HCT116 (cell line): ENCODE results near the gene PLXDC1. TPM values are rescaled to one million over a fixed set of nuclear protein-coding genes. Genes with fewer than 3 reads are reported as not detected.

Experiments used
- ATAC-seq: fragments of 200-7000 bp; cut with Tn5 transposase; 2 replicates; pipeline ENCODE4 v1.9.1; 2020; ENCODE audit warnings: mild to moderate bottlenecking, moderate library complexity
- BruUV-seq: library from RNA; stranded (reverse); fragments of 400-500 nt; replicated peaks from 2 replicates; lab custom pipeline; 2021; lab: Mats Ljungman, UMichigan
- CTCF ChIA-PET: fragments of 300-600 bp; sonication (Branson Sonifier 250); formaldehyde crosslinking; loops from one replicate; lab custom pipeline; 2021; ENCODE audit warnings: antibody characterized with exemption; lab: Charles Lee
- POLR2A ChIA-PET: fragments of 300-600, 350-600 bp; sonication (Branson Sonifier 250); formaldehyde crosslinking; loops from one replicate; lab custom pipeline; 2021; ENCODE audit warnings: antibody characterized with exemption; lab: Charles Lee
- RAD21 ChIA-PET, 2 experiments: fragments of 300-600 bp; sonication (Branson Sonifier 250); formaldehyde crosslinking; loops; one replicate each; lab custom pipeline; 2023; ENCODE audit warnings: low total read pairs in 2 of 2; ENCODE audit not compliant: uncharacterized antibody in 2 of 2, unreplicated experiment in 2 of 2, low non-redundant PET in 1 of 2; lab: Charles Lee
- DNase-seq: peaks from one replicate; pipeline ENCODE4 v3.0.0-alpha.2; 2010; ENCODE audit warnings: low read depth, low spot score
- H2AFZ ChIP-seq: fragments of 200-600 bp; shearing (Covaris generic), sonication (generic); 2 replicates; pipeline ENCODE4 v1.6.1; 2017; ENCODE audit warnings: low read depth, mixed run types, mixed read lengths, antibody characterized with exemption, low read length; ENCODE audit not compliant: poor library complexity, severe bottlenecking
- H3K27ac ChIP-seq: 2 replicates; pipeline ENCODE4 v1.5.1; 2012; ENCODE audit warnings: low read depth, low read length
- H3K27me3 ChIP-seq: fragments of 200-600 bp; sonication (generic); 2 replicates; pipeline ENCODE4 v1.6.1; 2016; ENCODE audit warnings: mixed run types, low read length, mixed read lengths; ENCODE audit not compliant: insufficient read depth
- H3K36me3 ChIP-seq, 2 experiments: fragments of 200-500 bp in 1 of 2; fragments of 200-600 bp in 1 of 2; sonication (Bioruptor generic) in 1 of 2; sonication (generic) in 1 of 2; 2 replicates each; pipeline versions ENCODE4 v1.5.1 to v1.6.1; 2014 to 2016; ENCODE audit warnings: low read length in 2 of 2, inconsistent platforms in 1 of 2, mixed read lengths in 1 of 2, mixed run types in 1 of 2; ENCODE audit not compliant: insufficient read depth in 2 of 2, control insufficient read depth in 1 of 2
- H3K4me1 ChIP-seq, 2 experiments: fragments of 200-600 bp in 1 of 2; sonication (generic) in 1 of 2; 2 replicates each; pipeline versions ENCODE4 v1.5.1 to v1.6.1; 2012 to 2017; ENCODE audit warnings: low read length in 2 of 2, inconsistent platforms in 1 of 2, mild to moderate bottlenecking in 1 of 2, mixed read lengths in 1 of 2, mixed run types in 1 of 2, moderate library complexity in 1 of 2; ENCODE audit not compliant: insufficient read depth in 2 of 2, control insufficient read depth in 1 of 2
- H3K4me2 ChIP-seq: fragments of 200-600 bp; sonication (generic); 2 replicates; pipeline ENCODE4 v1.6.1; 2017; ENCODE audit warnings: mixed run types, low read length, mixed read lengths
- H3K4me3 ChIP-seq, 2 experiments: fragments of 200-600 bp in 1 of 2; sonication (generic) in 1 of 2; replicated peaks in 1 of 2; 2 replicates each; pipeline ENCODE4 v1.5.1; 2011 to 2016; ENCODE audit warnings: low read length in 2 of 2, control low read depth in 1 of 2, low read depth in 1 of 2, mild to moderate bottlenecking in 1 of 2, mixed read lengths in 1 of 2, mixed run types in 1 of 2
- H3K79me2 ChIP-seq: fragments of 200-600 bp; sonication (generic); 2 replicates; pipeline ENCODE4 v1.6.1; 2017; ENCODE audit warnings: mild to moderate bottlenecking, mixed run types, low read length, moderate library complexity, mixed read lengths; ENCODE audit not compliant: insufficient read depth
- H3K9ac ChIP-seq: fragments of 200-600 bp; sonication (generic); 2 replicates; pipeline ENCODE4 v1.6.1; 2016; ENCODE audit warnings: low read length, mixed read lengths
- H3K9me2 ChIP-seq: fragments of 200-600 bp; sonication (generic), shearing (Covaris generic); 2 replicates; pipeline ENCODE4 v1.6.1; 2017; ENCODE audit warnings: mixed run types, mild to moderate bottlenecking, moderate library complexity; ENCODE audit not compliant: insufficient read depth
- H3K9me3 ChIP-seq, 2 experiments: fragments of 200-500 bp in 1 of 2; fragments of 200-600 bp in 1 of 2; sonication (Bioruptor generic) in 1 of 2; sonication (generic) in 1 of 2; 2 replicates each; pipeline ENCODE4 v1.6.1; 2014 to 2017; ENCODE audit warnings: low read length in 2 of 2, mixed read lengths in 2 of 2, inconsistent platforms in 1 of 2, low read depth in 1 of 2, mild to moderate bottlenecking in 1 of 2, mixed run types in 1 of 2, moderate library complexity in 1 of 2; ENCODE audit not compliant: control insufficient read depth in 1 of 2, insufficient read depth in 1 of 2
- H4K20me1 ChIP-seq: fragments of 200-600 bp; sonication (generic), shearing (Covaris generic); 2 replicates; pipeline ENCODE4 v1.6.1; 2017; ENCODE audit warnings: mixed run types, mild to moderate bottlenecking, moderate library complexity; ENCODE audit not compliant: insufficient read depth
- CEBPB ChIP-seq: IDR thresholded peaks from 2 replicates; pipeline ENCODE4 v1.6.1; 2012; ENCODE audit warnings: low read depth
- ZFX ChIP-seq: fragments of 450-650 bp; IDR thresholded peaks from 2 replicates; pipeline ENCODE4 v1.6.1; 2017
- intact Hi-C: fragments of 100-400 bp; cut with micrococcal nuclease; formaldehyde crosslinking; loops from 2 replicates; pipeline ENCODE4 v1.10.0; 2022
- total RNA-seq: library from RNA; stranded (reverse); gene quantifications from one replicate; pipeline ENCODE4 v1.2.1, GENCODE V29; 2021; ENCODE audit not compliant: unreplicated experiment
- TF ChIP-seq, protein P1 (sequence below), 3 experiments: fragments of 200-600 bp in 1 of 3; sonication (generic) in 1 of 3; IDR thresholded peaks in 2 of 3; conservative IDR thresholded peaks in 1 of 3; 2 replicates each; pipeline ENCODE4 v1.5.1; 2012 to 2017; ENCODE audit warnings: low read depth in 2 of 3, low read length in 2 of 3, antibody characterized with exemption in 1 of 3, borderline replicate concordance in 1 of 3, control low read depth in 1 of 3, mild to moderate bottlenecking in 1 of 3, mixed read lengths in 1 of 3, mixed run types in 1 of 3, moderate library complexity in 1 of 3; ENCODE audit not compliant: insufficient read depth in 1 of 3
- TF ChIP-seq, protein P2 (sequence below): IDR thresholded peaks from 2 replicates; pipeline ENCODE4 v1.6.1; 2011; ENCODE audit warnings: mild to moderate bottlenecking, low read length, moderate library complexity; ENCODE audit not compliant: insufficient replicate concordance; ENCODE audit errors: extremely low read depth

Gene PLXDC1
- total RNA-seq, 1 experiment from 2014 or later = 1.8 TPM

DNA sequence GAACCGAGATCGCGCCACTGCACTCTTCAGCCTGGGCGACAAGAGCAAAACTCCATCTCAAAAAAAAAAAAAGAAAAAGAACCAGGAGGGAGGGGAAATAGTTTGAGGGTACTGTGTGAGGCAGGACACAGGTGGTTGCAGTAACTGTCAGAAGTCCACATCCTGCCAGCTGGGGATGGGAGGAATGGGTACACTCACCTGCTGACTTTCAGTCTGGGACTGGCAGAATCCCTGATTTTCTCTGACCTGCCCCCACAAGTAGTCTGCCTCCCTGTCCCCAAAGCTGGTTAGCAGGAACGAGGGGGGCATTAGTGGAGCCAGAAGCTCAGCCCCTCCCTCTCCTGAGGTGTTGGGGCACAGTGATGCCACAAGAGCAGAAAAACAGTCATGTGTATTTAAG, 21.6 kb upstream of the PLXDC1 start (continued):
- TF ChIP-seq, protein P1, sequence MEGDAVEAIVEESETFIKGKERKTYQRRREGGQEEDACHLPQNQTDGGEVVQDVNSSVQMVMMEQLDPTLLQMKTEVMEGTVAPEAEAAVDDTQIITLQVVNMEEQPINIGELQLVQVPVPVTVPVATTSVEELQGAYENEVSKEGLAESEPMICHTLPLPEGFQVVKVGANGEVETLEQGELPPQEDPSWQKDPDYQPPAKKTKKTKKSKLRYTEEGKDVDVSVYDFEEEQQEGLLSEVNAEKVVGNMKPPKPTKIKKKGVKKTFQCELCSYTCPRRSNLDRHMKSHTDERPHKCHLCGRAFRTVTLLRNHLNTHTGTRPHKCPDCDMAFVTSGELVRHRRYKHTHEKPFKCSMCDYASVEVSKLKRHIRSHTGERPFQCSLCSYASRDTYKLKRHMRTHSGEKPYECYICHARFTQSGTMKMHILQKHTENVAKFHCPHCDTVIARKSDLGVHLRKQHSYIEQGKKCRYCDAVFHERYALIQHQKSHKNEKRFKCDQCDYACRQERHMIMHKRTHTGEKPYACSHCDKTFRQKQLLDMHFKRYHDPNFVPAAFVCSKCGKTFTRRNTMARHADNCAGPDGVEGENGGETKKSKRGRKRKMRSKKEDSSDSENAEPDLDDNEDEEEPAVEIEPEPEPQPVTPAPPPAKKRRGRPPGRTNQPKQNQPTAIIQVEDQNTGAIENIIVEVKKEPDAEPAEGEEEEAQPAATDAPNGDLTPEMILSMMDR (IDR thresholded peaks at IDR 0.05 in 2 of 3, conservative IDR thresholded peaks at IDR 0.05 in 1 of 3; ENCODE audit: borderline replicate concordance in 1 of 3, insufficient read depth in 1 of 3, low read depth in 2 of 3, low read length in 2 of 3) = no peak
- TF ChIP-seq CEBPB = no peak
- TF ChIP-seq, protein P2, sequence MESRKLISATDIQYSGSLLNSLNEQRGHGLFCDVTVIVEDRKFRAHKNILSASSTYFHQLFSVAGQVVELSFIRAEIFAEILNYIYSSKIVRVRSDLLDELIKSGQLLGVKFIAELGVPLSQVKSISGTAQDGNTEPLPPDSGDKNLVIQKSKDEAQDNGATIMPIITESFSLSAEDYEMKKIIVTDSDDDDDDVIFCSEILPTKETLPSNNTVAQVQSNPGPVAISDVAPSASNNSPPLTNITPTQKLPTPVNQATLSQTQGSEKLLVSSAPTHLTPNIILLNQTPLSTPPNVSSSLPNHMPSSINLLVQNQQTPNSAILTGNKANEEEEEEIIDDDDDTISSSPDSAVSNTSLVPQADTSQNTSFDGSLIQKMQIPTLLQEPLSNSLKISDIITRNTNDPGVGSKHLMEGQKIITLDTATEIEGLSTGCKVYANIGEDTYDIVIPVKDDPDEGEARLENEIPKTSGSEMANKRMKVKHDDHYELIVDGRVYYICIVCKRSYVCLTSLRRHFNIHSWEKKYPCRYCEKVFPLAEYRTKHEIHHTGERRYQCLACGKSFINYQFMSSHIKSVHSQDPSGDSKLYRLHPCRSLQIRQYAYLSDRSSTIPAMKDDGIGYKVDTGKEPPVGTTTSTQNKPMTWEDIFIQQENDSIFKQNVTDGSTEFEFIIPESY = no peak

- intact Hi-C loops = no loop called here
- Histone ChIP-seq H3K27ac (no peak overlapping the region), H3K9ac (no peak overlapping the region), H3K4me2 (no peak overlapping the region), H3K9me2 (no peaks in the 10 kb centered on the region), H3K36me3 (peaks cover 1 to 5% of the 10 kb centered on the region in 2 experiments; a peak in 1 of 4 replicates), H2AFZ (no peak overlapping the region), H3K4me3 (no peak overlapping the region), H3K4me1 (peaks cover 0 to 12% of the 10 kb centered on the region in 2 experiments; a peak in 2 of 4 replicates), H4K20me1 (no peaks in the 10 kb centered on the region), H3K79me2 (no peaks in the 10 kb centered on the region), H3K27me3 (no peaks in the 10 kb centered on the region), H3K9me3 (no peaks in the 10 kb centered on the region)
- no peak for TF ChIP-seq ZFX
- ATAC-seq (no peak), DNase-seq (no peak)
- ChIA-PET POLR2A (no interaction called here), CTCF (no interaction called here), RAD21 (interaction anchor here in 1 of 2 experiments (0.6 to 0.8 kb wide), 2 partner anchors 19 to 189 kb away, joined by 3 to 4 read pairs; no protein-coding TSS in a partner anchor)
- BruUV-seq = no TSS peak
Measured at GRCh38 chr17:39171933-39172332, 20.5 kb upstream of the PLXDC1 start.
